ENCODE measurements around the gene TOM1L1.

Gene TOM1L1

DNA sequence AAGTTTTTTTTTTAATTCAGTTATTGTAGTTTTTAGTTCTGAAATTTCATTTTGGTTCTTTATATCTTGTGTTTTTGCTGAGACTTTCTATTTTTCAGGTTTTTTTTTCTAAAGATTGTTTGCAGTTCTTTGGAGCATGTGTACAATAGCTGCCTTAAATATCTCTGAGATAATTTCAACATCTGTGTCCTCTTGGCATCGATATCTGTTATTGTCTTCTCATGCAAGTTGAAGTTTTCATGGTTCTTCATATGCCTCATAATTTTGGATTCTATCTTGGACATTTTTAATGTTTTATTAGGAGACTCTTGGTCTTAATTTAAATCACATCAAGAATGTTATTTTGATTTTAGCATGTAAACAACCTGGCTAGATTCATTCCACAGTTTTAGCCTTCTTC lies 45.0 kb downstream of the TOM1L1 start:
- H3K4me3 Mint-ChIP-seq, result no peak overlapping the region

DNA sequence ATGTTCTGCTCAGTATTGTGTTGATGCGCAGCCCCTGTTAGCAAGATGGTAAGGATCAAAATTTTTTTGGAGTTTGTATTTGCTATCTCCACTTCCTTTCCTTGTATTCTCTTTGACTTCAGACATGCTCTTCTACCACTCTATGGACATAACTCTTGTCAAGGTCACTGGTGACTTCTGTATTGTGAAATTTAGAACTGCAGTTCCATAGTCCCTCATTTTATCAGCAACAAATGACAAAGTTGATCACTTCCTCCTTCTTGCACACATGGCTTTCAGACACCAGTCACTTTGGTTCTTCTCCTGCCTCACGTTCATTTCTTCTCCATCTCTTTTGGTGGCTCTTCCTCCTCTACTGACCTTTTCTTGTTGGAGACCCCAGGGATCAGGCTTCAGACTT lies 46.7 kb downstream of the TOM1L1 start:
- Mint-ChIP-seq H3K27me3 (no peaks in the 10 kb centered on the region), H3K27ac (no peak overlapping the region), H3K36me3 (ENCODE audit: low read depth) (no peaks in the 10 kb centered on the region), H3K9me3 (no peaks in the 10 kb centered on the region), H3K4me1 (ENCODE audit: low read depth) (no peaks in the 10 kb centered on the region), H3K4me3 (no peak overlapping the region)
- intact Hi-C loops (cut with micrococcal nuclease), result no loop called here

More for the DNA sequence above, 45.0 kb downstream of the TOM1L1 start:
- intact Hi-C loops (cut with micrococcal nuclease), result no loop called here
- Mint-ChIP-seq H3K27me3 (no peaks in the 10 kb centered on the region), H3K9me3 (no peaks in the 10 kb centered on the region), H3K27ac (no peak overlapping the region), H3K36me3 (ENCODE audit: low read depth) (no peaks in the 10 kb centered on the region), H3K4me1 (ENCODE audit: low read depth) (no peaks in the 10 kb centered on the region)

DNA sequence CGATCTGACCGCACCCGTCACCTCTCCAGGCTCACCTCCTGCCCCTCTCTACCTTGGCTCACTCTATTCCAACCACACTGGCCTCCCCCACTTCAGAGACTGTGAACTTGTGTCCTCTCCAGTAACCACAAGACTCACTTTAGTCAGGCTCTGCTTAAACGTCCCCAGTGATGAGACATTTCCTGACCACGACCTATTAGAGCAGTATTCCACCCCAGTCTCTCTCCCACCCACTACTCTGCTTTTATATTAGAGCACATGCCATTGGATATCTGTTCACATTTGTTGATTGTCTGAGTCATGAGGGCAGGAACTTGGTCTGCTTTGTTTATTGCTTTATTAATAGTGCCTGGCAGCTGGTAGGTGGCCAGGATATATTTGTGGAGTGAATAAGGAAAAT lies 47.7 kb downstream of the TOM1L1 start:
- Mint-ChIP-seq H3K4me1 (ENCODE audit: low read depth) (no peaks in the 10 kb centered on the region), H3K4me3 (no peak overlapping the region), H3K27me3 (no peaks in the 10 kb centered on the region), H3K36me3 (ENCODE audit: low read depth) (no peaks in the 10 kb centered on the region), H3K27ac (no peak overlapping the region), H3K9me3 (no peaks in the 10 kb centered on the region)
- intact Hi-C loops (cut with micrococcal nuclease), result no loop called here

DNA sequence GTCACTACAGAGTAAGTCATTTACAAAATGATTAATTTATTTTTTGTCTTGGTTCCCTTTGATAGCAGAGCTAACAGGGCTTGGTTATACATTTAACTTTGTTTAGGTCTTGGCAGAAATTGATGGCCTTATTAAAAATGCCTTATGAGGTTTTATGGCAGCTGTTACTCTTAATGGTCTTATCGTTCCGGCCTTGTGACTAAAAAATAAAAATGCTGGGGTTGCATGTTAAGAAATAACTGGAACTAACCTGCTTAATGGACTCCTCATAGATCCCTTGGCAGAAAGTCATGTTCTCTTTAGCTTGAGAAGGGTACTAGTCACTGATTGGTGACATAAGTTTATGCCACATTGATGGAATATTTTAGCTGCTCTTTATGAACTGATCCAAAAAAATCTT lies 49.5 kb downstream of the TOM1L1 start:
- Mint-ChIP-seq H3K4me1 (ENCODE audit: low read depth) (no peaks in the 10 kb centered on the region), H3K9me3 (no peaks in the 10 kb centered on the region), H3K27ac (no peak overlapping the region), H3K27me3 (no peaks in the 10 kb centered on the region), H3K36me3 (ENCODE audit: low read depth) (no peaks in the 10 kb centered on the region), H3K4me3 (no peak overlapping the region)
- intact Hi-C loops (cut with micrococcal nuclease), result no loop called here

DNA sequence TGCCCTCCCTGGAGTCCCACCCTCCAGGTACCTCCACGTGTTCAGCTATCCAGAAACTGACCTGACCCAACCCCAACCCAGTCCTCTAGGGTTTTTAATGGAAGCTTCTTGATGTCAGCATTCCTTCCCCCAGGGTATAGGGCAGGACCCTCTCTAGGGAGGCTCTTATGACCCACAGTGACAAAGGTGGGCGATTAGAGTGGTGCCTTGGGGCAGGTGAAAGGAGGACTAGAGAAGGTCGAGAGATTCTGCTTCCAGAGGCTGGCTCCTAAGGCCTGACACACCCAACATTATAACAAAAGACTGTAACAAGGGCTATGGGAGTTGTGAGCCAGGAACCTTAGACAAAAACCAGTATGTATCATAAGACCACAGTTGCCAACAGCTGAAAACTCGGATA lies 50.6 kb downstream of the TOM1L1 start:
- intact Hi-C loops (cut with micrococcal nuclease), result no loop called here
- no peaks in the 10 kb centered on the region for H3K9me3 Mint-ChIP-seq
- no peaks in the 10 kb centered on the region for H3K27me3 Mint-ChIP-seq
- no peaks in the 10 kb centered on the region for H3K36me3 Mint-ChIP-seq (ENCODE audit: low read depth)
- H3K4me1 Mint-ChIP-seq (ENCODE audit: low read depth), result no peaks in the 10 kb centered on the region
- H3K4me3 Mint-ChIP-seq, result no peak overlapping the region
- no peak overlapping the region for H3K27ac Mint-ChIP-seq

DNA sequence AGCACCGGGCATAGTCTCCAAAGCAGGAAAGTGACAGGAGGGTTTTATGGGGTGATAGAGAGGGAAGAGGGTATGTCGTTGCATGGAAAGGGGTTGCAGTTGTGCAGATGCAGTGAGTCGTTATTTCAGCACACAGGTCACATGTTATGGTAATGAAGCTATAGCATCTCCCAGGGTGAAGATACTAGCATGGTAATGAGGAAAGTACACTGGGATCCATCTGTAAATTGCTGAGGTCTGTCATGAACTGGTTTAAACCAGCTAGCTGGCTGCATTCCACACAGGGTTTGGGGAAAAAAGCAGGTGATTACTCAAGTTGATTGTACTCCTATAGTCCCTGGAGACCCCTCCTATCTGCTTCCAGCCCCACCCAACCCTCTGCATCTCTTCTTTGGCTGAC lies 56.1 kb downstream of the TOM1L1 start:
- H3K27ac Mint-ChIP-seq, result no peak overlapping the region

DNA sequence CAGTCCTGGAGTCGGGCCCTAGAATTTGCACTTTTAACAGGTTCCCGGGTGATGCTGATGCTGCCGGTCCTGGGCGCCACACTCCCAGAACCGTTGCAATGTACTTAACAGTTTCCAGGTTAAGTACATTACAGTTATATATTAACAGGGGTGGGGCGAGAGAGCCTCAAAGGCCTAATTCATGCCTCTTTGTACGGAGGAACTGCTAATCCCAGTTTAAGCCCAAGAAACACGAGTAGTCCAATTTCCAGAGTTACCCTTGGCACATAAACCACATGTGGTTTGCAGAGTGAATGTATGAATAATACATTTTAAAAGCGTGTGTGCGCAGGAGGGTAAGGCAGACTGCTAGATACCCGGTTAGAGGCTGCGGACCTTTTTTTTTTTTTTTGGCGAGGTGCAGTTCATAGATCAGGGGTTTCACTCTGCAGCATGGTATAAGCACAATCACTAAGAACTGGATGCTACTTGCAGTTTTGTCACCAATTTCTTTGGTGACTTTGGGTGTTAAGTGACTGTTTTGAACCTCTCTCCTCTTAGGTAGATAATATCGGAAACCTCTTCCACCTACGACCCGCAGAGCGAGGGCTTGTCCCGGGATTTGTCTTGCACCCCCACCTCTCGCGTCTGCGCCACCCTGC lies 67.1 kb downstream of the TOM1L1 start:
- Mint-ChIP-seq H3K4me1 (ENCODE audit: low read depth) (peaks cover 13% of the 10 kb centered on the region), H3K4me3 (no peak overlapping the region), H3K27ac (no peak overlapping the region), H3K9me3 (no peaks in the 10 kb centered on the region), H3K36me3 (ENCODE audit: low read depth) (no peaks in the 10 kb centered on the region), H3K27me3 (no peaks in the 10 kb centered on the region)
- intact Hi-C loops (cut with micrococcal nuclease), result no loop called here

More for the DNA sequence above, 56.1 kb downstream of the TOM1L1 start:
- H3K27me3 Mint-ChIP-seq, result no peaks in the 10 kb centered on the region
- no peaks in the 10 kb centered on the region for H3K4me1 Mint-ChIP-seq (ENCODE audit: low read depth)
- intact Hi-C loops (cut with micrococcal nuclease), result no loop called here
- H3K4me3 Mint-ChIP-seq, result no peak overlapping the region
- H3K9me3 Mint-ChIP-seq, result no peaks in the 10 kb centered on the region
- peaks cover 36% of the 10 kb centered on the region for H3K36me3 Mint-ChIP-seq (ENCODE audit: low read depth)

DNA sequence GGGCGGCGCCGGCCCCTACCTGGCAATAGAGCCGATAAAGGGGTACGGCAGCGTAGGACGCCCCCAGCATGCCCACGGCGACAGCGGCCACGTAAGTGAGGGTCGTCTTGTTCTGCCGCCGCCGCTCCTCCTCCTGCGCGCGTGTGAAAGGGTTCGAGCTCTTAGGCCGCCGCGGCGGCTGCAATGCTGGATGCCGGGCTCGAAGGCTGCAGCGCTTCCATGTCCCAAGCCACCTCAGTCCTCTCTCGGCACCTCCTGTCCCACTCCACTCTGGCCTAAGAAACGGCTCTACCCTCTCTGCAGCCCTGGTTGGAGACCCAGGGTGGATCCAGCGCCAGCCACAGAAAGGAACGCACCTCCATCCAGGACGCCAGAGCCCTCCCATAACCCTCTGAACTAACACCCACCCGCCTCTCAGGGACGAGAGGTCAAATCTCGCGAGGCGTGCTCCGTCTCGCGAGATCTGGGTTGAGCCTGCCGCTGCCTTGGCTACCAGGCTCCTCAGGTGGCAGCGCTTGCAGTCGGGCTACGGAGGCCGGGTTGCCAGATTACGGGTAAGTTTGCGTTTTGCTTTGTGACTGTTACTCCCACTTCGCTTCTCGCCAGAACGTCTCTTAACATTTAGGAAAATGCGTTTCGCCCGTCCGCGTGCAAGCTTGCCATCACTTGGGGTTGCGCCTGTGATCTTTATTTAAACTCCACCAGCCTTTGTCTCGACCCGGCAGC lies 67.8 kb downstream of the TOM1L1 start, which contains the start of the genes COX11 and STXBP4:
Gene COX11 (minus strand): TSS at position 393 of the 726 bp plus-strand sequence. CDS start 8 bp downstream, at position 385.
Gene STXBP4 (plus strand): TSS at position 504 of the 726 bp plus-strand sequence. CDS start 17,455 bp downstream, outside the sequence.
- Mint-ChIP-seq H3K27me3 (no peaks in the 10 kb centered on the region), H3K27ac (no peak within 1 kb of the TSS)
- intact Hi-C loops (cut with micrococcal nuclease), result no loop called here

DNA sequence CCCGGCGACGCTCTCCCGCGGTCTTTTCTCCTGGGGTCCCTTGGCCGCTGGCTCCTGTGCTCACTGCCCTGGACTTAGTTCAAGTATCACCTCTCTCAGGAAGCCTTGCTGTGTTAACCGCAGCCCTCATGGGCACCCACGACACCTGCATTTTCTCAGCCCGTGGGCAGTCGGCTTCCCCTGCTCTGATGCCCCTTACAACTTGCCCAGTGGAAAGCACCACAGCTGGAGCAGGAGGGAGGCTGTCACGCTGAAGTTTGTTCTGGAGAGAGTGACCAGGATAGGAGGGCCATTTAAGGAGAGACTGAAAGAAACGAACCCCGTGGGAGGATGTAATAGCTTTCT lies 68.3 kb downstream of the TOM1L1 start:
- intact Hi-C loops (cut with micrococcal nuclease), result no loop called here
- Mint-ChIP-seq H3K4me1 (ENCODE audit: low read depth) (peaks cover 13% of the 10 kb centered on the region), H3K9me3 (no peaks in the 10 kb centered on the region), H3K27ac (no peak overlapping the region), H3K27me3 (no peaks in the 10 kb centered on the region), H3K4me3 (no peak overlapping the region), H3K36me3 (ENCODE audit: low read depth) (no peaks in the 10 kb centered on the region)

More for the DNA sequence above, 67.8 kb downstream of the TOM1L1 start, which contains the start of the genes COX11 and STXBP4:
- no peaks in the 10 kb centered on the region for H3K36me3 Mint-ChIP-seq (ENCODE audit: low read depth)
- no peak within 1 kb of the TSS for H3K4me3 Mint-ChIP-seq
- H3K4me1 Mint-ChIP-seq (ENCODE audit: low read depth), result peaks cover 13% of the 10 kb centered on the region
- H3K9me3 Mint-ChIP-seq, result no peaks in the 10 kb centered on the region

DNA sequence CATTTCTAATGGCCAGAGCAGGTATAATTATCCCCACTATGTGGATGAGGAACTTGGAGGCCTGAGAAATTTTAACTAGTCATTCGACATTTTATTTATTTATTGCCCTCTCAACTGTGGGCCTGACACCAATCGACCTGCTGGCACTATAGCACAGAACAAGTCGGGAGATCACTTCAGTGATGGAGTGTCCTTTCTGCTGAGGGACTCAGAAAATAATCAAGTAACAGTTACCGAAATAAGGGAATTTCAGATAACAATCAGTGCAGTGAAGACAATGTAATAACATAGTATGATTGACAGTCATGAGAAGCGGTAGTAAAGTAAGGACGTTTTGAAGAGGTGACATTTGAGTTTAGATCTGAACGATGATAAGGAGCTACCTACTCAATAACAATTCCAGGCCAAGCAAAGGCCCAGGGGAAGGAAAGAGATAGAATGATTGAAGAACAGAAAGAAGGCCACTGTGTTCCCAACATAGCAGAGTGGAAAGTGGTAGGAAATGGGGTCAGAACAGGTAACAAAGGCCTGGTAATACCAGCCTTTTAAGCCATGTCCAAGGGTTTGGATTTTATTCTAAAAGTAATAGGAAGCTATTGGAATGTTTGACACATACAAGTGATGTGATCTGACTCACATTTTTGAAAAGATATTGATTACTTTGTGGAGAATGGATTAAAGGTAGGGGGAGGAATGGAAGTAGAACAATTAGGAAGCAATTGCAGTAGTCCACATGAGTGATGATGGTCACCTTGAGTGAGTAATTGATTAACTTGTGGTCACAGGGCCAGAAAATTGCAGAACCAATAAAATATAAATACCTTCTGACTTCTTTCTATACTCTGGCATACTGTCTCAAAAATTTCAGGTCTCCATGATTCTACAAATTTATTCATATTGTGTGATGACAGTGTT lies 69.3 kb downstream of the TOM1L1 start:
- intact Hi-C loops (cut with micrococcal nuclease), result loop anchor here (10.0 kb wide), 1 partner anchor 785 kb away; the partner anchor contains the start of gene PCTP
- H3K4me3 Mint-ChIP-seq, result no peak overlapping the region

DNA sequence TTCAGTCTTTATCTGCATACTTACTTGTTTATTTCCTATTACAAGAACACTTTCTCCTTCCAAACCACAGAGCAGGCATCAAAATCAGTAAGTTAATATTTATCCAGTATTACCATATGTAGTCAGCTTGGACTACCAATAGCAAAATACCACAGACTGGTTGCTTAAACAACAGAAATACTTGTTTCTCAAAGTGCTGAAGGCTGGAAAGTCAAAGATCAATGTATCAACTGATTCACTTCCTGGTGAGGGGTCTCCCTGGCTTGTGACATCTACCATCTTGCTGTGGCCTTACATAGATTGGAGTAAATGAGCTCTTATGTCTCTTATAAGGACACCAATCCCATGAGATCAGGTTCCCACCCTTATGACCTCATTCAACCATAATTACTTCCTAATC lies 70.5 kb downstream of the TOM1L1 start:
- Mint-ChIP-seq H3K36me3 (ENCODE audit: low read depth) (no peaks in the 10 kb centered on the region), H3K4me1 (ENCODE audit: low read depth) (peaks cover 13% of the 10 kb centered on the region), H3K27me3 (no peaks in the 10 kb centered on the region), H3K27ac (no peak overlapping the region), H3K9me3 (no peaks in the 10 kb centered on the region), H3K4me3 (no peak overlapping the region)
- intact Hi-C loops (cut with micrococcal nuclease), result loop anchor here (10.0 kb wide), 1 partner anchor 784 kb away; the partner anchor contains the start of gene PCTP

More for the DNA sequence above, 69.3 kb downstream of the TOM1L1 start:
- Mint-ChIP-seq H3K36me3 (ENCODE audit: low read depth) (no peaks in the 10 kb centered on the region), H3K9me3 (no peaks in the 10 kb centered on the region), H3K27ac (no peak overlapping the region), H3K4me1 (ENCODE audit: low read depth) (peaks cover 13% of the 10 kb centered on the region), H3K27me3 (no peaks in the 10 kb centered on the region)

DNA sequence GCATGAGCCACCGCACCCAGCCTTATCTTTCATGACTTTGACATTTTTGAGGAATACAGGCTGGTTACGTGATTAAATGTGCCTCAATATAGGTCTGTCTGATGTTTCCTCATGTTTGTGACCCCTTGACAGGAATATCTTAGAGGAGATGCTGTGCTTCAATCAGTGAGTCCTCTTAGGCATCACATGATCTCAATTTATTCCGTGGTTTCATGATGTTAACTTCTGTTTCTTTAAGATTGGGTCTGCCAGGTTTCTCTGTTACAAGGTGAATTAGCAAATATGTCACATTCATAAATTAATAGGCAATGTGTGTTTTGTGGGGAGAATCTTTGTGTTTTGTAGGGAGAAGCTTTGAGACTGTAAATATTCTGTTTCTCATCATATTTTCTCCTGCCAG lies 71.2 kb downstream of the TOM1L1 start:
- Mint-ChIP-seq H3K9me3 (no peaks in the 10 kb centered on the region), H3K4me1 (ENCODE audit: low read depth) (peaks cover 7% of the 10 kb centered on the region), H3K36me3 (ENCODE audit: low read depth) (no peaks in the 10 kb centered on the region), H3K27me3 (no peaks in the 10 kb centered on the region), H3K27ac (no peak overlapping the region), H3K4me3 (no peak overlapping the region)
- intact Hi-C loops (cut with micrococcal nuclease), result loop anchor here (10.0 kb wide), 1 partner anchor 783 kb away; the partner anchor contains the start of gene PCTP

DNA sequence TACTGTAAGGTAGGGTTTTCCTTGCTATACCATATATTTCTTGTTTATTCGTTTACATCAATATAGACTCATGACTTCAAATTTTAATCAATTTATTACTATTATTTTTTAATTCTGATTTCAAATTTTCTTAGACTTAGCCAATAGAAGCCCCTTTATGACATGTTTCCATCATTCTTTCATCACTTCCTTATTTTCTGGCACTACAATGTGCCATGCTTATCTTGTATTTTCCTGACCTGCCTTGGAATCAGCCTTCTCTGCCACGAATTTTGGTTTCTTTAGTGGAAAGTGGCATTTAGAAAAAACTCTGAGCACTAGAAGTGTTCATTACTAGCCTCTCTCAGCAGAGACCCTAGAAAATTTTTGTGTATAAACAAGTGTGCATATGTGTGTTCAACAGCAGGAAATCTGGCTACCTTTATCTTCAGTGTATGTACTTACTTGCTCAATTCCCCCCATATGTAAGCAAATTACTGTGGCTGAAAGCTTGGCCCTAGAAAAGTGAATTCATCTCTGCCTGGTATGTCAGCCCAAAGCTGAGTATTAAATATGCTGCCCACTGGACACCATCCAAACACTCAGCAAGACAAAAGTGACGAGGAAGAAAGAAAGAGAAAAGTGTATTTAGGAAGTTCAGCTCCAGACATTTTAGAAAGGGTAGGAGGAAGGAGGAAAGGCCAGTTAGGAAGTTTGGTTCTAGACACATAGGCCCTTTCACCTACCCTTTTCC lies 71.9 kb downstream of the TOM1L1 start:
- Mint-ChIP-seq H3K36me3 (ENCODE audit: low read depth) (no peaks in the 10 kb centered on the region), H3K27me3 (no peaks in the 10 kb centered on the region), H3K4me1 (ENCODE audit: low read depth) (peaks cover 2% of the 10 kb centered on the region), H3K27ac (no peak overlapping the region), H3K9me3 (no peaks in the 10 kb centered on the region), H3K4me3 (no peak overlapping the region)
- intact Hi-C loops (cut with micrococcal nuclease), result loop anchor here (10.0 kb wide), 1 partner anchor 782 kb away; the partner anchor contains the start of gene PCTP

Measured in dendritic cell treated with granulocyte-macrophage colony-stimulating factor and Interleukin-4, amounts not matched to agents 40 ng/mL and 50 ng/mL, for 4 days (primary cell).